ENCODE data around the gene TMEM88. TPM values are rescaled to one million over a fixed set of nuclear protein-coding genes. Genes with fewer than 3 reads are reported as not detected.

Gene TMEM88
- total RNA-seq, 1 experiment from 2014 or later, result 2.9 TPM

DNA sequence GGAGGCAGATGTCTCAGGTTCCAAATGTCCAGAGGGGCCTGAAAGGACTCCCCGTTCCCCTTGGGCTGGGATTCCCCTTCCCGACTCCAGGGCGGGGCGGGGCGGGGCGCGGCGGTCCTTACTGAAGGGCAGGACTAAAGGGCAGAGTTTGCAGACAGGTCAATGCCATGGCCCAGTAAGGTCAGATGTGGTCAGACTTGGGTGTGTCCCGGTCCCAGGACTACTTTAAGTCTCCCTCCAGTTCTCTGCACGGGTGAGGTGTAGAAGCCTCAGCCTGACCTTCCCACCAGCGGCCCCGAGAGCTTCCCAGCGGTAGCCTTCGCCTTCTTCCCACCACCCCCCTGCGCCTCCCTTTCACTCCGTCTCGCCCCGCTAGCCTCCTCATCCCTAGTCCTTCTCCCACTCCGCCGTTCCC lies 20.3 kb upstream of the TMEM88 start:
- peaks cover 37% of the 10 kb centered on the region for H3K4me1 Mint-ChIP-seq (ENCODE audit: low read depth, unreplicated experiment)
- intact Hi-C loops (cut with micrococcal nuclease; ENCODE audit: unreplicated experiment), result no loop called here
- H3K27me3 Mint-ChIP-seq (ENCODE audit: unreplicated experiment), result peaks cover 41% of the 10 kb centered on the region
- H3K4me3 Mint-ChIP-seq (ENCODE audit: low read depth, unreplicated experiment), result peak overlapping the region; percentile 82
- DNase-seq, result no peak
- no TSS peak for BruUV-seq (replicated peaks)
- H3K9me3 Mint-ChIP-seq (ENCODE audit: low read depth, unreplicated experiment), result no peaks in the 10 kb centered on the region
- CTCF ChIA-PET, result interaction anchor here (0.6 to 1.4 kb wide), 6 partner anchors 9 to 76 kb away, joined by 3 to 7 read pairs (median 4); partner anchors contain the start of gene NAA38
- peaks cover 60% of the 10 kb centered on the region for H3K36me3 Mint-ChIP-seq (ENCODE audit: insufficient read depth, unreplicated experiment)
- TF ChIP-seq, protein P1, sequence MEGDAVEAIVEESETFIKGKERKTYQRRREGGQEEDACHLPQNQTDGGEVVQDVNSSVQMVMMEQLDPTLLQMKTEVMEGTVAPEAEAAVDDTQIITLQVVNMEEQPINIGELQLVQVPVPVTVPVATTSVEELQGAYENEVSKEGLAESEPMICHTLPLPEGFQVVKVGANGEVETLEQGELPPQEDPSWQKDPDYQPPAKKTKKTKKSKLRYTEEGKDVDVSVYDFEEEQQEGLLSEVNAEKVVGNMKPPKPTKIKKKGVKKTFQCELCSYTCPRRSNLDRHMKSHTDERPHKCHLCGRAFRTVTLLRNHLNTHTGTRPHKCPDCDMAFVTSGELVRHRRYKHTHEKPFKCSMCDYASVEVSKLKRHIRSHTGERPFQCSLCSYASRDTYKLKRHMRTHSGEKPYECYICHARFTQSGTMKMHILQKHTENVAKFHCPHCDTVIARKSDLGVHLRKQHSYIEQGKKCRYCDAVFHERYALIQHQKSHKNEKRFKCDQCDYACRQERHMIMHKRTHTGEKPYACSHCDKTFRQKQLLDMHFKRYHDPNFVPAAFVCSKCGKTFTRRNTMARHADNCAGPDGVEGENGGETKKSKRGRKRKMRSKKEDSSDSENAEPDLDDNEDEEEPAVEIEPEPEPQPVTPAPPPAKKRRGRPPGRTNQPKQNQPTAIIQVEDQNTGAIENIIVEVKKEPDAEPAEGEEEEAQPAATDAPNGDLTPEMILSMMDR (IDR thresholded peaks at IDR 0.05; ENCODE audit: unreplicated experiment), result no peak
- peak overlapping the region; percentile 95 for H3K27ac Mint-ChIP-seq (ENCODE audit: unreplicated experiment)

DNA sequence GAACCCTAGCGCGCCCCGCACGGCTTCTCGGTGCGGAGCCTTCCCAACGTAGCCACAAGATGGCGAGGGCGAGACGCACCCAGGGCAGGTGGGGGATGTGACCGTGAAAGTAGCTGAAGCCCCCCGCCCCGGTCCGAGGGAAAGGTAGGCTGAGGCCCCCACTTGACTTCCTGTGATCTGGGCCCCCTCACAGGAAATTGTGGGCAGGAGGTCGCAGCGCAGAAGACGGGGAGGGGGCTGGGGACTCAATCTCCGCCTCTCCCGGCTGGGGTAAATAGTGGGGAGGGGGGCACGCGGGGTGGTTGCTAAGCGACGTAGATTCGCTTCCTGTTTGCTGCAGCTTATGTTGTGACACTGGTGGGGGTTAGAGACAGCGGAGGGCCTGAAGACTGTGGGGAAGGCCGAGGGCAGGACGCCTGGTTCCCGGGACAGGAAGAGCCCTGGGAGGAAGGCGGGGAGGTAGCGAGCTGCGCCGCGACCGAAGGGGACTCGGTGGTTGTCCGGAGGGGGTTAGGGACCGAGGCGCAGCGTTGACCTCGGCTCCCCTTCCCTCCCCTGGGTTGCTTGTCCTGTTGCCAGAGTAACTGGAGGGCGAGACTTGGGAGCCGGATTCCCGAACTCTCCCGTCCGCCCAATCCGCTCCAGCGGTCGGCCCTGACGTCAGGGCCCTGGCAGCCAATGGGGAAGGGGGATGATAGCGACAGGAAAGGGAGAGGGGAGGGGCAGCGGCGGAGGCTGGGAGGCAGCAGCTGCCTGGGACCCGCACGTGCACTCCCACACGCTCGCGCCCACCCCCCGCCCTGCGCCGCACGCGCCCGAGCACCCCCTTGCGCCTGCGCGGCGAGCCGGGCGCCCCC lies 19.7 kb upstream of the TMEM88 start:
- peak; percentile 90 for DNase-seq
- CTCF ChIA-PET, result interaction anchor here (0.6 to 1.4 kb wide), 5 partner anchors 9 to 53 kb away, joined by 3 to 7 read pairs (median 4); partner anchors contain the start of gene NAA38
- Mint-ChIP-seq H3K36me3 (ENCODE audit: insufficient read depth, unreplicated experiment) (peaks cover 65% of the 10 kb centered on the region), H3K9me3 (ENCODE audit: low read depth, unreplicated experiment) (no peaks in the 10 kb centered on the region), H3K27me3 (ENCODE audit: unreplicated experiment) (peaks cover 35% of the 10 kb centered on the region), H3K4me1 (ENCODE audit: low read depth, unreplicated experiment) (peaks cover 42% of the 10 kb centered on the region), H3K4me3 (ENCODE audit: low read depth, unreplicated experiment) (peak overlapping the region; percentile 82), H3K27ac (ENCODE audit: unreplicated experiment) (peak overlapping the region; percentile 95)
- intact Hi-C loops (cut with micrococcal nuclease; ENCODE audit: unreplicated experiment), result no loop called here
- TF ChIP-seq, protein P1 (IDR thresholded peaks at IDR 0.05; ENCODE audit: unreplicated experiment), result peak; percentile 54
- BruUV-seq (replicated peaks), result no TSS peak

DNA sequence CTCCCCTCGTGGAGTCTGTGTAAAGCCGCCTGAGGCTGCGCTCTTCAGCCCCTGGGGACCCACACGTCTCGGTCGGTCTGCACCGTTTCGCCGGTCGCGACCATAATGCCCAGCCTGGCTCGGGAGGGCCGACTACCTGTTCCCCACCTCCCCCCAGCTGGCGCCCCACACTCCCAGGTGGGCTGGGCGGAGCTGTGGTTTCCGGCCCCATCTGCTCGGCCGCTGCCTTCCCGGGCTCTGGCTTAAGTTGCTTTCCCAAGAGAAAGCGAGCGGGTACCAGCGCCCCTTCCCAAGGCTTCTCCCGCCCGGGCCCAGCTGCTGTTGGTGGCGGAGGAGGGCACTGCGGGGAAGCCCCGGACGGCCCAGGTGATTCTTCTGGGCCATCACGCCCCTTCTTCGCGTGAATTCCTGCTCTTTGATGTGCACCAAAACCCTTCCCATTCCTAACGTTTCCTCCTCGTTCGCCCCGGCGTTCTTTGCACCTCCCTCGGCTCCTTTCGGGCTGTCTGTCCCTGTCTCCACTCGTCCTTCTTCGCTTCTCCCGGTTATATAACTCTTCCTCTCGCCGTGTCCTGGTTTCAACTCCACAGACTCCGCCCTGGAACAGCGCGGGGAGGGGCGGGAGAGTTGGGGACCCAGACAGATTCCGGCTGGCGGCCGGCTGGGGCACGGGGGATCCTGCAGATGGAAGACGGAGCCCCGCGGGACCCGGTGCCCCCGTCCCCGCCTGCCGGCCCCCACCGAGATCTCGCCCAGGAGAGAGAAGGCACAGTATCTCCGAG lies 18.9 kb upstream of the TMEM88 start:
- TF ChIP-seq, protein P1 (IDR thresholded peaks at IDR 0.05; ENCODE audit: unreplicated experiment), result no peak
- DNase-seq, result peak; percentile 46
- TSS peak; percentile 25 for BruUV-seq (replicated peaks)
- Mint-ChIP-seq H3K27me3 (ENCODE audit: unreplicated experiment) (peaks cover 27% of the 10 kb centered on the region), H3K4me3 (ENCODE audit: low read depth, unreplicated experiment) (peak overlapping the region; percentile 82), H3K4me1 (ENCODE audit: low read depth, unreplicated experiment) (peaks cover 50% of the 10 kb centered on the region), H3K36me3 (ENCODE audit: insufficient read depth, unreplicated experiment) (peaks cover 73% of the 10 kb centered on the region), H3K27ac (ENCODE audit: unreplicated experiment) (peak overlapping the region; percentile 95), H3K9me3 (ENCODE audit: low read depth, unreplicated experiment) (no peaks in the 10 kb centered on the region)
- intact Hi-C loops (cut with micrococcal nuclease; ENCODE audit: unreplicated experiment), result no loop called here
- CTCF ChIA-PET, result interaction anchor here (1.4 kb wide), 1 partner anchor 8 kb away, joined by 7 read pairs; no protein-coding TSS in a partner anchor

DNA sequence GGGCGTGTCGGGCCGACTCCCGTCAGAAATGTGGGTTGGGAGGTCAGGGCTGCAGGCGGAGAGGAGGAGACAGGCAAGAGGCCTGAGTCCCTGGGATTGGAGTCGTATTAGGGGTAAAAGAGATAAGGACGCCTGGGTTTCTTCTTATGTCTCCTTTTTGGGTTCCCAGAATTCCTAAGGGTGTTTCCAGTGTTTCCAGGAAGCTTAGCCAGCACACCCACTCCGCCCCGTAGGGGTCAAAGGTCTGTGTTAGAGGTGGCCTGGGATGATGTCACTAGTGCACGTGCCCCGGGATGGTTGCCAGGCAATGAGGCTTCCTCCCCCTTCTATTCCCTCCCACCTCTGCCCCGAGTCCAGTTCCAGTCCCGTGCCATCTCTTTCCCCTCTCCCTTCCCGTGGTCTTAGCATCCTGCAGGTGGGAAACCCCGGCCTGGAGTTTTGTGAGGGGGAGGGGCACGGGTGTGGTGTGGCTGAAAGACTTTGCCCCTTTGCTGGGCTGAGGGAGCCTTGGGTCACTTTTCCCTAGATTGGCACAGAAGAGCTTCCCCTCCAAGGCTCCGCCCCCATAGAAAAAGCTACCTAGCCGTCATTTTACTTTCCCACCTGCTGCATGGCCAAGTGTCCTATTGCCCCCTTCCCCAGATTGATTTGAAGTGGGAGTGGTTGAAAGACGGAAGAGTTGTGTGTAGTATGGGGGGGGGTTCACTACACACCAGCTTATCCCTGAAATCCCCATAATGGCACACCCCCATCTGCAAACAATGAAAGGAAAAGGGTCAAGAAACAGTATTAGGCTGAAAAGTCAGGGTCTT lies 18.1 kb upstream of the TMEM88 start:
- peak; percentile 86 for DNase-seq
- TF ChIP-seq, protein P1 (IDR thresholded peaks at IDR 0.05; ENCODE audit: unreplicated experiment), result no peak
- Mint-ChIP-seq H3K4me1 (ENCODE audit: low read depth, unreplicated experiment) (peaks cover 57% of the 10 kb centered on the region), H3K36me3 (ENCODE audit: insufficient read depth, unreplicated experiment) (peaks cover 81% of the 10 kb centered on the region), H3K27ac (ENCODE audit: unreplicated experiment) (peak overlapping the region; percentile 72), H3K9me3 (ENCODE audit: low read depth, unreplicated experiment) (no peaks in the 10 kb centered on the region), H3K4me3 (ENCODE audit: low read depth, unreplicated experiment) (peak overlapping the region; percentile 82), H3K27me3 (ENCODE audit: unreplicated experiment) (peaks cover 19% of the 10 kb centered on the region)
- intact Hi-C loops (cut with micrococcal nuclease; ENCODE audit: unreplicated experiment), result no loop called here
- BruUV-seq (replicated peaks), result no TSS peak
- CTCF ChIA-PET, result interaction anchor here (0.5 kb wide), 1 partner anchor 48 kb away, joined by 5 read pairs; no protein-coding TSS in a partner anchor
